HuH-7.5 (cell line): ENCODE measurements around the gene OR2AG2.
A peak's percentile ranks its signal among the peaks of the same experiment; 100 is the strongest.
"Not testable (repeated sequence)": the region's sequence is repeated elsewhere in the genome, so short reads cannot be mapped to it uniquely, and the experiment has no call there.

Source experiments
- DNase-seq: peaks from one replicate; pipeline ENCODE4 v3.0.0; 2011; ENCODE audit warnings: low spot score

Gene OR2AG2, protein sequence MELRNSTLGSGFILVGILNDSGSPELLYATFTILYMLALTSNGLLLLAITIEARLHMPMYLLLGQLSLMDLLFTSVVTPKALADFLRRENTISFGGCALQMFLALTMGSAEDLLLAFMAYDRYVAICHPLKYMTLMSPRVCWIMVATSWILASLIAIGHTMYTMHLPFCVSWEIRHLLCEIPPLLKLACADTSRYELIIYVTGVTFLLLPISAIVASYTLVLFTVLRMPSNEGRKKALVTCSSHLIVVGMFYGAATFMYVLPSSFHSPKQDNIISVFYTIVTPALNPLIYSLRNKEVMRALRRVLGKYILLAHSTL

GRCh38 chr11:6771926-6772893, at the start of gene OR2AG2:
TSS of gene OR2AG2 (minus strand) at chr11:6771976. CDS start at chr11:6768957, 3,019 bp downstream.
- no peak for DNase-seq

DNA sequence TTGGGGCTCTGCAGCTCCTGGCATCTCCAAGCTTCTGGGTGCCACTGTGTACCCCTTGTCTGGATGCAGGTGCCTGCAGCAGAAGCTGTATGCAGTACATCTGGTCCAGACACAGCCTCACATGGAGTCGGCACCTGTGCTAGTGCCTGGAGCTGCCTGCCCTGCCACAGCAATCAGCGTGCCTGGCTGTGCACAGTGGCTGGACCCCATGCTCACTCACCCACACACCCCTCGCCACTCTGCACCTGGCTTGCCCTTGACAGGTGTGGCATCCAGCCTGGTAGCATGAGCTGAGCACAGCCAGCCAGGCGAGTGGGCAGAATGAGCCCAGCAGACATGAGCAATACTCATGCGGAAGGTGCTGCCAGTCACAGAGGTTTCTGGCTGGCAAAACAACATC, 47.2 kb upstream of the OR2AG2 start:
- no peak for DNase-seq

GRCh38 chr11:6817694-6818093, 45.9 kb upstream of the OR2AG2 start:
- no peak for DNase-seq

DNA sequence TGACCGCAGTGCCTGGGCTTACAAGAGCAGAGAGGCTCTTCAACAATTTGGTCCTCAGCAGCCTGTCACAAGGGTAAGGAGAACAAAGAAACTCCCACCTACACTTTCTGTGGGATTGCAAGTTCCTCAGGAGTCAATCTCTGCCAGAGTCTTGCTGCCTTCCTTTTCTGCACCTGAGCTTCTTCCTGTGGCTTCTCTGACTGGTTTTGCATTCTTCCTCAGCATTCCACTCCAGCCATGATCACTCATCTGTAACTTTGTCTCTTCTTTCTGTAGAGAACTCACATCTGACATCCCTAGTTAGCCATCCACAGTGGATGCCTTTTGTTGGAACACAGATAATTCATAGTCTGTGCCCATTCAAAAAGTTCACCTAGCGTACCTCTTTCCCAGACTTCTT, 41.9 kb upstream of the OR2AG2 start:
- no peak for DNase-seq

- DNase-seq = peak; percentile 12
Measured at GRCh38 chr11:6812390-6813005, 40.7 kb upstream of the OR2AG2 start.

- DNase-seq = not testable (repeated sequence)
Measured at GRCh38 chr11:6801075-6801474, 29.3 kb upstream of the OR2AG2 start.

DNA sequence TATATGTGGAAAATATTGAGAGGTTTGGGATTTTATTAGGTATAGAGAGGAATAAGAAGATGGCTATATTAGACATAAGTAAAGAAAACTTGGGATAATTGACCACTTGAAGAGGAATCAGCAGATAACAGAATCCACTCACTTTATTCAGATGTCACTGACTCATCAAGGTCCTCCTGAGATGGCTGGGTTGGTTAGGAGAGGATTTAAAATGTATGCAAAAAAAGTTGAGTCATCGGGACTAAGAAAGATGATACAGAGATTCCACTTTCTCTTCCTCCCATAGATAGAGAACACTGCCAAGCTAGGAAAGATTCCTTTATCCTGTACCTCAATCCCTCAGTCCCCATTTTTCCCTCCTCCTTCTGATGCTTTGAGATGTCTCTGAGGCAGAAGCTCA, 27.6 kb upstream of the OR2AG2 start, which contains the start of gene OR6A2:
OR6A2 (minus strand) TSS at position 288 of the 400 bp plus-strand sequence. CDS start 3,981 bp downstream, outside the sequence.
- no peak for DNase-seq

DNA sequence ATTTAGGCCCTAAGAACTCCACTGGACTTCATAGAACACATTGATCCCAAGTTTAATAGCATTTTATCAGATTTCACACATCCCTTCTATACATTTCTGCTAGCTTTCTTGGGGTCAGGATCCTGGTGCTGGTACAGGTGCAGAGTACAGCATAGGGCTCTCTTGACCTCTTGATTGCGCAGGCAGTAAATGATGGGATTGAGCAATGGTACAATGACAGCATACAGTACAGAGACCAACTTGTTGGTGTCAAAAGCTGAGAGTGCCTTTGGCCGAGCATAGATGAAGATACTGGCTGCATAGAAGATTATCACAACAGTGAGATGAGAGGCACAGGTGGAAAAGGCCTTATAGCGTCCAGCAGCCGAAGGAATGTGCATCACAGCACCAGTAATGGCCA, 22.9 kb upstream of the OR2AG2 start:
- peak; percentile 8 for DNase-seq

DNA sequence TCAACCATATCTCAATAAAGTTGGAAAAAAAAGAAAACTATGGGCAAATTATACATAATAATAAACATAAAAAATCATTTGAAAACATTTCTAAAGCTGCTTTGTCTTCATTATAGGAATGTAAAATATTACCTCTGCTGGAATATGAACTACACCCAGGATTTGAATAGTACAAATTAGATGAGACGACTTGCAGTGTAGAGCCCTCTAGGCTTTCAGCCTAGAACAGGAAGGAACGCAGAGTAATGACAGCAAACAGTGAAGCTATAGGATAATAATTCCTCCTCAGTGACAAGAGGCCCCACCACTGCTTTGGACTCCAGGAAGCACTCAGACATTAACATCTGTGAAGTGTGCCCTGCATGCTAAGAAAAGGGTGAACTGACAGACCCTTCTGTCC, 18.8 kb upstream of the OR2AG2 start:
- DNase-seq = no peak

DNA sequence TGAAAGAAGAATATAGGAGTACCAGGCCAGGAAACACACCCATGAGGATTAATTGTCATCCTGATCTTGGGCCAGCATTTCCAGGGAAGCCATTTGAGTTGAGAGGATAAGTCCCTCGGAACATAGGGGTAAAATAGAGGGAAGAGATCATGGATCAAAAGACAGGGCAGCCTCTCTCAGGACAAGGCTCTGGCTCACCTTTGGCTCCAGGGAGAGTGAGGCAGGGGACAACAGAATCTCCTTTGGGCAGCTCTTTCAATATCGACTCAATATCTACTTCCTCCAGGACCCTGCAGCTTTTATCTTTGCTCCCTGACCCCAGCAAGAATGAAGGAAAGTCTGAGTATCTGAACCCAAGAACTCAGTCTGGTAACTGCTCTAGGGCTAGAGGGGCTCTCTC, 10.9 kb upstream of the OR2AG2 start, which contains the start of gene OR2AG1:
OR2AG1 (plus strand) TSS at position 301 of the 400 bp plus-strand sequence. CDS start 2,018 bp downstream, outside the sequence.
- no peak for DNase-seq

- DNase-seq = no peak
Measured at GRCh38 chr11:6780829-6781228, 9.1 kb upstream of the OR2AG2 start.

DNA sequence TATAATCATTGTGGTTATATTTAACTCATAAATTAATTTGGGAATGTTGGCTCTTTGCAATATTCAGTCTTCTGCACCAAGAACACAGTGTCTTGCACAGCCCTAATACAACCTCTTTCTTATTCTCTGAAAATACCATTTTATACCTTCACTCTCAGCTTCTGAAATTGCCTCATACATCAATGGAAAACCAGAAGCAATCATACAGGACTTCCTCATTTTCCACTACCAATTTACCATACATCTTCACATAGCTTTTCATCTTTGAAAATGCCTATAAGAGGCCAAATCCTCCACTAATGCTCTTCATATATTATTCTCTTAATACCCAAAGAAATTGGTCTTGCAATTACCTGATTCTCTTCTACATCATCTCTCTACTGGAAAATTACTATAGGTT, 6.7 kb upstream of the OR2AG2 start:
- no peak for DNase-seq

GRCh38 chr11:6757373-6757967, 14.3 kb downstream of the OR2AG2 start:
- peak; percentile 6 for DNase-seq

GRCh38 chr11:6755953-6756347, 15.8 kb downstream of the OR2AG2 start:
- DNase-seq = no peak

- peak; percentile 12 for DNase-seq
Measured at GRCh38 chr11:6755303-6755952, 16.3 kb downstream of the OR2AG2 start.

- no peak for DNase-seq
Measured at GRCh38 chr11:6747097-6747668, 24.6 kb downstream of the OR2AG2 start.

DNA sequence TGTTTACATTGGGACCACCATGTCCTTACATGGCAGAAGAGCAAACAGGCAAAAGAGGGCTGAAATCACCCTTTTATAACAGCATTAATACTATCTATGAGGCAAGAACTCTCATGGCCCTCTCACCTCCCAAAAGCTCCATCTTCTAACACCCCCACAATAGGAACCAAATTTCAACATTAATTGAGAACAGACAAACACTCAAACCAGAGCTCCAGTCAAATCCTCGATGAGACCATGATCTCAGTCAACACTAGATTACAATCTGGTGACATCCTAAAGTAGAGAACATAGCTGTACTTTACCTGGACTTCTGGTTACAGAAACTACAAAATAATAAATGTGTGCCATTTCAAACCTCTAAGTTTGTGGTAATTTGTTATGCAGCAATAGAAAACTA, 25.1 kb downstream of the OR2AG2 start:
- no peak for DNase-seq

GRCh38 chr11:6746086-6746618, 25.6 kb downstream of the OR2AG2 start:
- DNase-seq = no peak

DNA sequence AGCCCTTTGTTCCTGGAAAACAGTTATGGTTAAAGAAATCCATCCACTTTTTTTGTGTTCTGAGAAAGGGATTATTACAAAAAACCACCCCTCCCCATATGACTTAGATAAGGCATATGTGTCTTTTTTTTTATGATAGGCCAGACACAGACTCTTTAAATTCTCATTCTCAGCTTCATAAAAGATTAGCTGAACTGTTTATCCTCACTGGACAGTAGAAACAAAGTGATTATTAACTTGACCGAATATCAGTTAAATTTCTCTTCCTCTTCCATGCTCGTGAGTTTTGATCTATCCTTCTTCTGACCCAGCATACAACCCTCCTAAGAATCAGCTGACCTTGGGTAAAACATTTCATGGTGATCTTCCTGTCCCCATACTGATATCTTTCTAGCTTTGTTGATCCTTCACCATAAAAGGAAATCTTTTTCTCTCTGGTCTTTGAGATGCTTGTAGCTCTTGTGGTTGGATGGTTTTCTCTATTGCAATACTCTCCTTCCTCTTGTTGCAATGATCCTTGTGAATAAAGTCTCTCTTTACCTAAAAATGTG, 26.2 kb downstream of the OR2AG2 start:
- DNase-seq = no peak

DNA sequence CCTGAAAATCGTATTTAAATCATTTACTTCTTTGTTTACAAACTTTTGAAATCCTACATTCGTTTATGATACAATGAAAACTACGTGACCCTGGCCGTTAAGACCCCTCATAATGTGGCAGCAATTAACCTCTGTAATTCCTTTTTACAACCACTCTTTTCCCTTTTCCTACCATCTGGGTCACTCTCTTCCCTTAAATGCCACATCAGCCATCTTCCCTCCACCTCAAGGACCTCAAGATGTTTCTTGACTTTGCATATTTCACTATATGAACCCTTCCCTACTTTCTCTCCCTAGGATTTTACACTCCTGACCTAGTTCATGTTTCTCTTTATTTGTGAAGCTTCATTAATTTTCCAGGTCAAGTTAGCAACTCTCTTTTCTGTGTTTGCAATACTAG, 26.8 kb downstream of the OR2AG2 start:
- no peak for DNase-seq
